Gastroesophageal sphincter (tissue), 4 donors: ENCODE results near the gene BIRC6. TPM values are rescaled to one million over a fixed set of nuclear protein-coding genes. Genes with fewer than 3 reads are reported as not detected.
"Not testable (repeated sequence)": the region's sequence is repeated elsewhere in the genome, so short reads cannot be mapped to it uniquely, and the experiment has no call there.

Experiments used
- ATAC-seq: fragments of 150-250 bp; one replicate; pipeline ENCODE4 v1.9.1; 2016; ENCODE audit warnings: mild to moderate bottlenecking, moderate library complexity
- H3K27ac ChIP-seq, 4 donors: fragments of 200-600 bp; sonication (generic) in 3 of 4; 1 replicate in 3 of 4; 2 replicates in 1 of 4; pipeline ENCODE4 v1.5.1; 2016 to 2019
- H3K27me3 ChIP-seq: fragments of 200-600 bp; sonication (generic); one replicate; pipeline ENCODE4 v1.5.1; 2019
- H3K36me3 ChIP-seq, 2 donors: fragments of 200-600 bp; sonication (generic); one replicate each; pipeline ENCODE4 v1.5.1; 2019; ENCODE audit warnings: control low read depth in 1 of 2
- H3K4me1 ChIP-seq, 3 donors: fragments of 200-600 bp; sonication (generic); 1 replicate in 2 of 3; 2 replicates in 1 of 3; pipeline ENCODE4 v1.5.1; 2016 to 2019; ENCODE audit warnings: control low read depth in 2 of 3
- H3K4me3 ChIP-seq, 2 donors: fragments of 200-600 bp; sonication (generic); one replicate each; pipeline ENCODE4 v1.5.1; 2019; ENCODE audit warnings: mild to moderate bottlenecking in 1 of 2, moderate library complexity in 1 of 2
- H3K9me3 ChIP-seq, 3 donors: fragments of 200-600 bp; sonication (generic); one replicate each; pipeline ENCODE4 v1.5.1; 2017 to 2019; ENCODE audit warnings: control low read depth in 2 of 3
- CTCF ChIP-seq, 4 experiments: fragments of 200-600 bp in 2 of 4; fragments of 450-650 bp in 2 of 4; sonication (generic) in 1 of 4; IDR thresholded peaks; one replicate each; pipeline ENCODE4 v1.5.1; 2017 to 2019; ENCODE audit warnings: antibody characterized with exemption in 4 of 4, mild to moderate bottlenecking in 2 of 4, moderate library complexity in 2 of 4
- EP300 ChIP-seq: sonication (generic); formaldehyde crosslinking; IDR thresholded peaks from one replicate; pipeline ENCODE4 v1.6.1; 2017; ENCODE audit warnings: antibody characterized with exemption, mild to moderate bottlenecking
- POLR2A ChIP-seq, 2 donors: fragments of 450-650 bp; IDR thresholded peaks; one replicate each; pipeline ENCODE4 v1.6.1; 2017; ENCODE audit warnings: antibody characterized with exemption in 2 of 2, mild to moderate bottlenecking in 2 of 2, moderate library complexity in 1 of 2
- POLR2AphosphoS5 ChIP-seq: sonication (generic); formaldehyde crosslinking; IDR thresholded peaks from one replicate; pipeline ENCODE4 v1.6.1; 2017; ENCODE audit warnings: antibody characterized with exemption
- WGBS, 2 donors: methylation state at CpG; one replicate each; pipeline ENCODE4 v1.1.5; 2018; ENCODE audit warnings: low coverage in 1 of 2; 5-methylcytosine and 5-hydroxymethylcytosine counted together
- total RNA-seq, 4 donors: library from RNA; depleted of rRNA; stranded (reverse); fragments of >200 nt; gene quantifications; one replicate each; pipeline ENCODE4 v1.1.0, GENCODE V29; 2016

The BIRC6 gene
- total RNA-seq: 100 to 1,000 TPM in 2 of 4 donors, 10 to 100 TPM in 2; 69.5 to 168 (median 92.7) TPM

GRCh38 chr2:32356681-32357317 lies at the start of gene BIRC6:
BIRC6 (plus strand) TSS chr2:32357023; CDS start chr2:32357162, 139 bp downstream.
- no peak for TF ChIP-seq EP300
- TF ChIP-seq POLR2A (IDR thresholded peaks at IDR 0.05): peak; percentile 84 to 89
- peak in 1 of 4 experiments; percentile 21 for TF ChIP-seq CTCF (IDR thresholded peaks at IDR 0.05)
- peak; percentile 87 for TF ChIP-seq POLR2AphosphoS5
- Histone ChIP-seq H3K4me1 (peaks cover 9 to 39% (median 19%) of the 10 kb centered on the region in 3 donors), H3K36me3 (no peaks in the 10 kb centered on the region), H3K27ac (peak within 1 kb of the TSS; percentile 89 to 99 (median 98)), H3K27me3 (no peaks in the 10 kb centered on the region), H3K9me3 (no peaks in the 10 kb centered on the region), H3K4me3 (peak within 1 kb of the TSS; percentile 88 to 99)
- 0% methylated on average over 16 of the region's 76 CpGs; no CpG with 5 or more reads in 1 of the 2 donors for WGBS, 2 donors
- peak; percentile 98 for ATAC-seq

GRCh38 chr2:32310577-32310976 lies 46.2 kb upstream of the BIRC6 start:
- Histone ChIP-seq H3K27ac (no peak overlapping the region), H3K4me1 (no peaks in the 10 kb centered on the region), H3K27me3 (no peaks in the 10 kb centered on the region), H3K36me3 (peaks cover 0 to 70% of the 10 kb centered on the region in 2 donors), H3K9me3 (no peaks in the 10 kb centered on the region), H3K4me3 (no peak overlapping the region)
- no peak for ATAC-seq
- no peak for TF ChIP-seq EP300
- no peak for TF ChIP-seq POLR2AphosphoS5
- 91% methylated on average over 5 to 6 of the region's 7 CpGs for WGBS, 2 donors

- Histone ChIP-seq H3K27me3 (no peaks in the 10 kb centered on the region), H3K4me3 (no peak overlapping the region), H3K36me3 (peaks cover 0 to 35% of the 10 kb centered on the region in 2 donors), H3K9me3 (no peaks in the 10 kb centered on the region), H3K4me1 (no peaks in the 10 kb centered on the region), H3K27ac (no peak overlapping the region)
- TF ChIP-seq POLR2A (IDR thresholded peaks at IDR 0.05) (no peak), POLR2AphosphoS5 (no peak), CTCF (IDR thresholded peaks at IDR 0.05) (no peak), EP300 (no peak)
- 85 to 90% methylated on average over 1 of the region's 1 CpG for WGBS, 2 donors
- no peak for ATAC-seq
These were observed 41.9 kb upstream of the BIRC6 start for GRCh38 chr2:32314886-32315285.

- not testable (repeated sequence) for H3K9me3 ChIP-seq, H3K4me3 ChIP-seq, H3K4me1 ChIP-seq, H3K27ac ChIP-seq, H3K27me3 ChIP-seq, ATAC-seq
- H3K36me3 ChIP-seq: peaks cover 0 to 20% of the 10 kb centered on the region in 2 donors
- WGBS, 2 donors: 100% methylated on average over 1 of the region's 1 CpG
These were observed 28.1 kb upstream of the BIRC6 start for GRCh38 chr2:32328679-32329078.

- ATAC-seq, H3K4me3 ChIP-seq, H3K4me1 ChIP-seq, H3K27me3 ChIP-seq, H3K9me3 ChIP-seq, H3K27ac ChIP-seq: not testable (repeated sequence)
- peaks cover 0 to 20% of the 10 kb centered on the region in 2 donors for H3K36me3 ChIP-seq
- 82% methylated on average over 9 of the region's 14 CpGs; no CpG with 5 or more reads in 1 of the 2 donors for WGBS, 2 donors
These were observed 27.4 kb upstream of the BIRC6 start for GRCh38 chr2:32329180-32329980.

- Histone ChIP-seq H3K27me3 (no peaks in the 10 kb centered on the region), H3K4me3 (no peak overlapping the region), H3K9me3 (no peaks in the 10 kb centered on the region), H3K36me3 (peaks cover 0 to 20% of the 10 kb centered on the region in 2 donors), H3K27ac (no peak overlapping the region), H3K4me1 (no peaks in the 10 kb centered on the region)
- 75 to 81% methylated on average over 2 of the region's 2 CpGs for WGBS, 2 donors
- no peak for TF ChIP-seq POLR2AphosphoS5
- no peak for TF ChIP-seq POLR2A (IDR thresholded peaks at IDR 0.05)
- TF ChIP-seq EP300: no peak
- no peak for TF ChIP-seq CTCF (IDR thresholded peaks at IDR 0.05)
- no peak for ATAC-seq
These were observed 26.7 kb upstream of the BIRC6 start for GRCh38 chr2:32330136-32330535.
